NCI-H1048 (cell line): ENCODE data around the gene ALOX15.
"Not testable (repeated sequence)": the region's sequence is repeated elsewhere in the genome, so short reads cannot be mapped to it uniquely, and the experiment has no call there.

Experiments
- DNase-seq: peaks from one replicate; lab custom pipeline; 2025; lab: John Stamatoyannopoulos, UW

ALOX15 gene

GRCh38 chr17:4652997-4653396, 11.5 kb upstream of the ALOX15 start:
- no peak for DNase-seq

GRCh38 chr17:4648741-4649140, 7.3 kb upstream of the ALOX15 start:
- no peak for DNase-seq

- DNase-seq: no peak
Measured at GRCh38 chr17:4645642-4646041, 4.2 kb upstream of the ALOX15 start.

- no peak for DNase-seq
Measured at GRCh38 chr17:4643676-4644075, 2.2 kb upstream of the ALOX15 start.

- no peak for DNase-seq
Measured at GRCh38 chr17:4642286-4642685, 808 bp upstream of the ALOX15 start.

GRCh38 chr17:4640569-4641188, 799 bp downstream of the ALOX15 start:
- not testable (repeated sequence) for DNase-seq

- not testable (repeated sequence) for DNase-seq
Measured at GRCh38 chr17:4639301-4640059, 2.0 kb downstream of the ALOX15 start.

- not testable (repeated sequence) for DNase-seq
Measured at GRCh38 chr17:4638766-4639165, 2.7 kb downstream of the ALOX15 start.

- DNase-seq: no peak
Measured at GRCh38 chr17:4636474-4637100, 4.9 kb downstream of the ALOX15 start.

- no peak for DNase-seq
Measured at GRCh38 chr17:4635823-4636375, 5.6 kb downstream of the ALOX15 start.

GRCh38 chr17:4634976-4635375, 6.5 kb downstream of the ALOX15 start:
- DNase-seq: no peak

- no peak for DNase-seq
Measured at GRCh38 chr17:4633643-4634042, 7.8 kb downstream of the ALOX15 start.

- no peak for DNase-seq
Measured at GRCh38 chr17:4632581-4632920, 8.9 kb downstream of the ALOX15 start.

- DNase-seq: no peak
Measured at GRCh38 chr17:4631836-4632580, 9.5 kb downstream of the ALOX15 start.

- DNase-seq: no peak
Measured at GRCh38 chr17:4631431-4631830, 10.0 kb downstream of the ALOX15 start.

- no peak for DNase-seq
Measured at GRCh38 chr17:4626734-4627256, 14.7 kb downstream of the ALOX15 start.

GRCh38 chr17:4625181-4625617, 16.3 kb downstream of the ALOX15 start:
- no peak for DNase-seq

GRCh38 chr17:4624451-4624911, 17.0 kb downstream of the ALOX15 start:
- not testable (repeated sequence) for DNase-seq

- no peak for DNase-seq
Measured at GRCh38 chr17:4623249-4623648, 18.2 kb downstream of the ALOX15 start.

GRCh38 chr17:4622375-4622774, 19.1 kb downstream of the ALOX15 start:
- DNase-seq: no peak

GRCh38 chr17:4620531-4621101, 20.9 kb downstream of the ALOX15 start:
- DNase-seq: no peak
